ENCODE data around the gene SLC25A33. TPM values are rescaled to one million over a fixed set of nuclear protein-coding genes. Genes with fewer than 3 reads are reported as not detected.
A peak's percentile ranks its signal among the peaks of the same experiment; 100 is the strongest.

SLC25A33 gene
- total RNA-seq, 2 donors from 2014 or later = 9.6 to 13.6 TPM

GRCh38 chr1:9605946-9606455 lies 66.7 kb downstream of the SLC25A33 start:
- Histone ChIP-seq H3K9ac (ENCODE audit: extremely low read depth, low read length, poor library complexity, severe bottlenecking) (no peak overlapping the region), H3K4me3 (ENCODE audit: low read length) (no peak overlapping the region), H3K9me3 (ENCODE audit: control insufficient read depth, low read length) (no peaks in the 10 kb centered on the region), H3K27ac (ENCODE audit: low read depth, low read length) (no peak overlapping the region), H3K36me3 (ENCODE audit: control insufficient read depth, insufficient read depth, low read length) (peaks cover 9% of the 10 kb centered on the region), H3K27me3 (ENCODE audit: control insufficient read depth, insufficient read depth, low read length, poor library complexity, severe bottlenecking) (no peaks in the 10 kb centered on the region), H3K4me1 (ENCODE audit: control insufficient read depth, insufficient read depth, low read length) (no peaks in the 10 kb centered on the region)
- no peaks in the 10 kb centered on the region for H3K27me3 Mint-ChIP-seq (ENCODE audit: insufficient read depth)
- no peak for TF ChIP-seq CTCF (conservative IDR thresholded peaks at IDR 0.05)
- H3K27ac Mint-ChIP-seq = peak overlapping the region; percentile 17
- H3K36me3 Mint-ChIP-seq (ENCODE audit: low read depth) = peaks cover 16% of the 10 kb centered on the region
- no peaks in the 10 kb centered on the region for H3K9me3 Mint-ChIP-seq
- 94 to 95% methylated on average over 8 to 14 of the region's 14 CpGs for WGBS, 2 experiments (ENCODE audit: insufficient coverage in 1 of 2, insufficient read length in 1 of 2)
- H3K4me1 Mint-ChIP-seq = no peaks in the 10 kb centered on the region
- no peak for DNase-seq
- H3K4me3 Mint-ChIP-seq = no peak overlapping the region

DNA sequence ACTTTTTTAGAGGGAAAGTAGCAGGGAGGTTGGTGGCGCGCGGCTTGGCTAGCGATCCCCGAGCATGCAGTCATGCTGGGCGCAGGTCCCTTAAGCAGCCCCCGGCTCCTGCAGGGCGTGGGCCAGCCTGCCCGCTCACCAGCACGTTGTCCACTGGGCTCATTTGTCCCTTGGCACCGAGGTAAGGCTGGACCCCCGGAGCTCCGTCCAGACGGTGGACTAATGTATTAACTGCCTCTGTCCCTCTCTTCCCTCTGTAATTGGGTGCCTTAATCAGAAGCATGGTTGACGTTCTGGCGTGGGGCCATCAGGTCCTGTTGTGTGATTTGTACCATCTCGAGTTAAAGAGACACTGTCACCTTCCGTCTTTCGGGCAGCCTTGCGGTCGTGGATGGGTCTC lies 67.2 kb downstream of the SLC25A33 start:
- no peaks in the 10 kb centered on the region for H3K4me1 ChIP-seq (ENCODE audit: control insufficient read depth, insufficient read depth, low read length)
- H3K27ac ChIP-seq (ENCODE audit: low read depth, low read length) = no peak overlapping the region
- H3K9ac ChIP-seq (ENCODE audit: extremely low read depth, low read length, poor library complexity, severe bottlenecking) = no peak overlapping the region
- no peak for TF ChIP-seq CTCF (conservative IDR thresholded peaks at IDR 0.05)
- Mint-ChIP-seq H3K4me1 (no peaks in the 10 kb centered on the region), H3K27me3 (ENCODE audit: insufficient read depth) (no peaks in the 10 kb centered on the region), H3K9me3 (no peaks in the 10 kb centered on the region), H3K27ac (no peak overlapping the region), H3K36me3 (ENCODE audit: low read depth) (peaks cover 19% of the 10 kb centered on the region), H3K4me3 (no peak overlapping the region)
- no peak for DNase-seq
- H3K36me3 ChIP-seq (ENCODE audit: control insufficient read depth, insufficient read depth, low read length) = peaks cover 10% of the 10 kb centered on the region
- H3K27me3 ChIP-seq (ENCODE audit: control insufficient read depth, insufficient read depth, low read length, poor library complexity, severe bottlenecking) = no peaks in the 10 kb centered on the region
- H3K9me3 ChIP-seq (ENCODE audit: control insufficient read depth, low read length) = no peaks in the 10 kb centered on the region
- 95 to 97% methylated on average over 21 of the region's 21 CpGs for WGBS, 2 experiments (ENCODE audit: insufficient coverage in 1 of 2, insufficient read length in 1 of 2)
- no peak overlapping the region for H3K4me3 ChIP-seq (ENCODE audit: low read length)

- Mint-ChIP-seq H3K4me3 (no peak overlapping the region), H3K27me3 (ENCODE audit: insufficient read depth) (no peaks in the 10 kb centered on the region), H3K4me1 (no peaks in the 10 kb centered on the region), H3K27ac (no peak overlapping the region), H3K36me3 (ENCODE audit: low read depth) (peaks cover 21% of the 10 kb centered on the region), H3K9me3 (no peaks in the 10 kb centered on the region)
- Histone ChIP-seq H3K9ac (ENCODE audit: extremely low read depth, low read length, poor library complexity, severe bottlenecking) (no peak overlapping the region), H3K9me3 (ENCODE audit: control insufficient read depth, low read length) (no peaks in the 10 kb centered on the region), H3K4me3 (ENCODE audit: low read length) (no peak overlapping the region), H3K4me1 (ENCODE audit: control insufficient read depth, insufficient read depth, low read length) (no peaks in the 10 kb centered on the region), H3K27ac (ENCODE audit: low read depth, low read length) (no peak overlapping the region), H3K27me3 (ENCODE audit: control insufficient read depth, insufficient read depth, low read length, poor library complexity, severe bottlenecking) (no peaks in the 10 kb centered on the region), H3K36me3 (ENCODE audit: control insufficient read depth, insufficient read depth, low read length) (peaks cover 10% of the 10 kb centered on the region)
- DNase-seq = no peak
- WGBS, 2 experiments (ENCODE audit: insufficient coverage in 1 of 2, insufficient read length in 1 of 2) = 93 to 96% methylated on average over 10 of the region's 10 CpGs
- no peak for TF ChIP-seq CTCF (conservative IDR thresholded peaks at IDR 0.05)
Observed at GRCh38 chr1:9606948-9607347, 67.7 kb downstream of the SLC25A33 start.
